Stimulated activated naive CD8-positive, alpha-beta T cell treated with anti-CD3 and anti-CD28 coated beads, Interleukin-15, amount 100 ng/mL, for 72 hours (primary cell): ENCODE measurements around the gene TEC.

Source experiments
- ATAC-seq: fragments of 150-1000 bp; cut with Tn5 transposase; 2 replicates; pipeline ENCODE4 v1.10.0; 2021; ENCODE audit warnings: mild to moderate bottlenecking, moderate library complexity
- DNase-seq, 2 donors: peaks; one replicate each; pipeline ENCODE4 v3.0.0; 2021 to 2022
- H3K27ac Mint-ChIP-seq, 2 donors: one replicate each; pipeline ENCODE4 v1.8.0; 2022; ENCODE audit warnings: mild to moderate bottlenecking in 2 of 2, mixed read lengths in 2 of 2, moderate library complexity in 2 of 2
- H3K27me3 Mint-ChIP-seq: one replicate; pipeline ENCODE4 v1.8.0; 2022; ENCODE audit warnings: mixed read lengths
- H3K4me1 Mint-ChIP-seq: one replicate; pipeline ENCODE4 v1.8.0; 2022; ENCODE audit warnings: mild to moderate bottlenecking, mixed read lengths
- H3K4me3 Mint-ChIP-seq, 2 donors: one replicate each; pipeline ENCODE4 v1.8.0; 2022; ENCODE audit warnings: mild to moderate bottlenecking in 2 of 2, mixed read lengths in 2 of 2, moderate library complexity in 1 of 2
- H3K9me3 Mint-ChIP-seq, 2 donors: one replicate each; pipeline ENCODE4 v1.8.0; 2022; ENCODE audit warnings: mixed read lengths in 2 of 2

TEC gene

GRCh38 chr4:48121180-48121579 is 148.5 kb downstream of the TEC start:
- Mint-ChIP-seq H3K27me3 (no peaks in the 10 kb centered on the region), H3K27ac (no peak overlapping the region), H3K4me1 (peaks cover 66% of the 10 kb centered on the region)

GRCh38 chr4:48120132-48120531 is 149.5 kb downstream of the TEC start:
- H3K4me1 Mint-ChIP-seq: peaks cover 63% of the 10 kb centered on the region
- no peak for DNase-seq
- no peak overlapping the region for H3K4me3 Mint-ChIP-seq
- no peaks in the 10 kb centered on the region for H3K9me3 Mint-ChIP-seq
- H3K27me3 Mint-ChIP-seq: no peaks in the 10 kb centered on the region
- ATAC-seq: no peak
- peak overlapping the region in 1 of 2 donors; percentile 36 for H3K27ac Mint-ChIP-seq

More at GRCh38 chr4:48121180-48121579, 148.5 kb downstream of the TEC start:
- Mint-ChIP-seq H3K4me3 (no peak overlapping the region), H3K9me3 (no peaks in the 10 kb centered on the region)
- ATAC-seq: no peak
- no peak for DNase-seq

- H3K4me1 Mint-ChIP-seq: peaks cover 63% of the 10 kb centered on the region
- DNase-seq: no peak
- H3K9me3 Mint-ChIP-seq: no peaks in the 10 kb centered on the region
- ATAC-seq: no peak
- H3K27ac Mint-ChIP-seq: peak overlapping the region; percentile 2 to 21
- no peaks in the 10 kb centered on the region for H3K27me3 Mint-ChIP-seq
- H3K4me3 Mint-ChIP-seq: no peak overlapping the region
These were observed 150.0 kb downstream of the TEC start for GRCh38 chr4:48119646-48120045.

- ATAC-seq: no peak
- Mint-ChIP-seq H3K4me3 (no peak overlapping the region), H3K4me1 (peaks cover 63% of the 10 kb centered on the region), H3K27me3 (no peaks in the 10 kb centered on the region), H3K9me3 (no peaks in the 10 kb centered on the region), H3K27ac (peak overlapping the region in 1 of 2 donors; percentile 37)
- no peak for DNase-seq
These were observed 151.6 kb downstream of the TEC start for GRCh38 chr4:48118081-48118480.

GRCh38 chr4:48116582-48116981 is 153.1 kb downstream of the TEC start:
- no peak for ATAC-seq
- no peaks in the 10 kb centered on the region for H3K27me3 Mint-ChIP-seq
- H3K27ac Mint-ChIP-seq: peak overlapping the region; percentile 29 to 42
- H3K9me3 Mint-ChIP-seq: no peaks in the 10 kb centered on the region
- peaks cover 77% of the 10 kb centered on the region for H3K4me1 Mint-ChIP-seq
- no peak for DNase-seq
- no peak overlapping the region for H3K4me3 Mint-ChIP-seq

- H3K4me1 Mint-ChIP-seq: peaks cover 80% of the 10 kb centered on the region
These were observed 155.2 kb downstream of the TEC start for GRCh38 chr4:48114412-48114811.

GRCh38 chr4:48112017-48112667 is 157.5 kb downstream of the TEC start:
- H3K27ac Mint-ChIP-seq: peak overlapping the region in 1 of 2 donors; percentile 45
- no peak for DNase-seq
- peak; percentile 66 for ATAC-seq
- H3K4me3 Mint-ChIP-seq: peak overlapping the region; percentile 8 to 59
- H3K9me3 Mint-ChIP-seq: no peaks in the 10 kb centered on the region
- peaks cover 66% of the 10 kb centered on the region for H3K4me1 Mint-ChIP-seq
- H3K27me3 Mint-ChIP-seq: no peaks in the 10 kb centered on the region

More at GRCh38 chr4:48114412-48114811, 155.2 kb downstream of the TEC start:
- Mint-ChIP-seq H3K9me3 (no peaks in the 10 kb centered on the region), H3K27ac (peak overlapping the region in 1 of 2 donors; percentile 53), H3K4me3 (peak overlapping the region; percentile 24 to 38), H3K27me3 (no peaks in the 10 kb centered on the region)
- ATAC-seq (no peak), DNase-seq (no peak)

- no peak for ATAC-seq
- Mint-ChIP-seq H3K27ac (no peak overlapping the region), H3K27me3 (no peaks in the 10 kb centered on the region), H3K9me3 (peaks cover 0 to 4% of the 10 kb centered on the region in 2 donors), H3K4me1 (peaks cover 64% of the 10 kb centered on the region), H3K4me3 (no peak overlapping the region)
- DNase-seq: no peak
These were observed 159.1 kb downstream of the TEC start for GRCh38 chr4:48110452-48110978.

GRCh38 chr4:48109413-48110263 is 160.0 kb downstream of the TEC start:
- ATAC-seq (peak; percentile 87), DNase-seq (no peak)
- H3K9me3 Mint-ChIP-seq: peaks cover 0 to 8% of the 10 kb centered on the region in 2 donors
- H3K4me3 Mint-ChIP-seq: no peak overlapping the region
- no peak overlapping the region for H3K27ac Mint-ChIP-seq
- no peaks in the 10 kb centered on the region for H3K27me3 Mint-ChIP-seq
- peaks cover 61% of the 10 kb centered on the region for H3K4me1 Mint-ChIP-seq

GRCh38 chr4:48108309-48109073 is 161.1 kb downstream of the TEC start:
- Mint-ChIP-seq H3K9me3 (peaks cover 0 to 12% of the 10 kb centered on the region in 2 donors), H3K27me3 (no peaks in the 10 kb centered on the region), H3K27ac (no peak overlapping the region), H3K4me3 (no peak overlapping the region), H3K4me1 (peaks cover 55% of the 10 kb centered on the region)
- DNase-seq: no peak
- no peak for ATAC-seq

GRCh38 chr4:48105230-48105629 is 164.4 kb downstream of the TEC start:
- H3K27ac Mint-ChIP-seq: peak overlapping the region in 1 of 2 donors; percentile 20
- H3K4me1 Mint-ChIP-seq: peaks cover 58% of the 10 kb centered on the region
- H3K27me3 Mint-ChIP-seq: no peaks in the 10 kb centered on the region
- ATAC-seq (no peak), DNase-seq (no peak)
- H3K9me3 Mint-ChIP-seq: peaks cover 0 to 12% of the 10 kb centered on the region in 2 donors
- peak overlapping the region in 1 of 2 donors; percentile 32 for H3K4me3 Mint-ChIP-seq

- Mint-ChIP-seq H3K4me3 (peak overlapping the region; percentile 63 to 74), H3K27me3 (no peaks in the 10 kb centered on the region), H3K9me3 (peaks cover 0 to 12% of the 10 kb centered on the region in 2 donors), H3K27ac (peak overlapping the region; percentile 69 to 91), H3K4me1 (peaks cover 57% of the 10 kb centered on the region)
- ATAC-seq (peak; percentile 98), DNase-seq (no peak)
These were observed 166.0 kb downstream of the TEC start for GRCh38 chr4:48103483-48104139.

GRCh38 chr4:48102303-48102702 is 167.3 kb downstream of the TEC start:
- DNase-seq (no peak), ATAC-seq (no peak)
- H3K9me3 Mint-ChIP-seq: peaks cover 0 to 12% of the 10 kb centered on the region in 2 donors
- no peak overlapping the region for H3K27ac Mint-ChIP-seq
- H3K27me3 Mint-ChIP-seq: no peaks in the 10 kb centered on the region
- no peak overlapping the region for H3K4me3 Mint-ChIP-seq
- H3K4me1 Mint-ChIP-seq: peaks cover 54% of the 10 kb centered on the region

- H3K4me3 Mint-ChIP-seq: no peak overlapping the region
- DNase-seq (no peak), ATAC-seq (no peak)
- H3K9me3 Mint-ChIP-seq: peaks cover 0 to 5% of the 10 kb centered on the region in 2 donors
- H3K27me3 Mint-ChIP-seq: no peaks in the 10 kb centered on the region
- H3K4me1 Mint-ChIP-seq: peaks cover 45% of the 10 kb centered on the region
- no peak overlapping the region for H3K27ac Mint-ChIP-seq
These were observed 169.4 kb downstream of the TEC start for GRCh38 chr4:48100256-48100655.

- no peaks in the 10 kb centered on the region for H3K27me3 Mint-ChIP-seq
- H3K27ac Mint-ChIP-seq: no peak overlapping the region
- no peaks in the 10 kb centered on the region for H3K9me3 Mint-ChIP-seq
- H3K4me3 Mint-ChIP-seq: no peak overlapping the region
- DNase-seq: no peak
- peaks cover 36% of the 10 kb centered on the region for H3K4me1 Mint-ChIP-seq
- no peak for ATAC-seq
These were observed 174.2 kb downstream of the TEC start for GRCh38 chr4:48095441-48095840.
